Suprapubic skin (tissue), 4 donors: ENCODE data around the gene RAPGEF4. TPM values are rescaled to one million over a fixed set of nuclear protein-coding genes. Genes with fewer than 3 reads are reported as not detected.

ENCODE experiments used
- DNase-seq, 2 donors: peaks; one replicate each; pipeline ENCODE4 v3.0.0-alpha.2; 2019; ENCODE audit warnings: low spot score in 2 of 2
- H3K27ac ChIP-seq: fragments of 200-600 bp; sonication (generic); one replicate; pipeline ENCODE4 v1.5.1; 2019
- H3K27me3 ChIP-seq: fragments of 200-600 bp; sonication (generic); one replicate; pipeline ENCODE4 v1.5.1; 2019
- H3K36me3 ChIP-seq: fragments of 200-600 bp; sonication (generic); one replicate; pipeline ENCODE4 v1.5.1; 2019
- H3K4me1 ChIP-seq: fragments of 200-600 bp; sonication (generic); one replicate; pipeline ENCODE4 v1.5.1; 2019
- H3K4me3 ChIP-seq: fragments of 200-600 bp; sonication (generic); one replicate; pipeline ENCODE4 v1.5.1; 2019; ENCODE audit warnings: mild to moderate bottlenecking
- H3K9me3 ChIP-seq: fragments of 200-600 bp; sonication (generic); one replicate; pipeline ENCODE4 v1.5.1; 2019
- EP300 ChIP-seq: sonication (generic); formaldehyde crosslinking; IDR thresholded peaks from one replicate; pipeline ENCODE4 v1.6.1; 2017; ENCODE audit warnings: antibody characterized with exemption
- POLR2A ChIP-seq, 2 donors: fragments of 450-650 bp; IDR thresholded peaks; one replicate each; pipeline ENCODE4 v1.6.1; 2017; ENCODE audit warnings: antibody characterized with exemption in 2 of 2, mild to moderate bottlenecking in 2 of 2, moderate library complexity in 2 of 2
- POLR2AphosphoS5 ChIP-seq, 3 donors: sonication (generic); formaldehyde crosslinking; IDR thresholded peaks; one replicate each; pipeline ENCODE4 v1.6.1; 2017; ENCODE audit warnings: antibody characterized with exemption in 3 of 3
- WGBS: methylation state at CpG from one replicate; pipeline ENCODE4 v1.1.5; 2018; 5-methylcytosine and 5-hydroxymethylcytosine counted together
- total RNA-seq, 4 donors: library from RNA; depleted of rRNA; stranded (reverse); fragments of >200 nt; gene quantifications; one replicate each; pipeline ENCODE4 v1.1.0, GENCODE V29; 2016
- TF ChIP-seq, protein P1 (sequence below), 2 donors: fragments of 200-600 bp in 1 of 2; fragments of 450-650 bp in 1 of 2; sonication (generic) in 1 of 2; IDR thresholded peaks; one replicate each; pipeline ENCODE4 v1.5.1; 2016 to 2019; ENCODE audit warnings: antibody characterized with exemption in 2 of 2, mild to moderate bottlenecking in 1 of 2, moderate library complexity in 1 of 2

The RAPGEF4 gene
- total RNA-seq, 4 donors from 2014 or later: 19.9 to 49.5 (median 27.5) TPM

GRCh38 chr2:172999641-173000386, 264.2 kb downstream of the RAPGEF4 start:
- Histone ChIP-seq H3K36me3 (no peaks in the 10 kb centered on the region), H3K9me3 (no peaks in the 10 kb centered on the region), H3K4me3 (no peak overlapping the region), H3K27ac (no peak overlapping the region), H3K27me3 (no peaks in the 10 kb centered on the region), H3K4me1 (peaks cover 13% of the 10 kb centered on the region)
- 86% methylated on average over 4 of the region's 4 CpGs for WGBS
- TF ChIP-seq POLR2A (IDR thresholded peaks at IDR 0.05): no peak
- no peak for TF ChIP-seq POLR2AphosphoS5 (IDR thresholded peaks at IDR 0.05)
- TF ChIP-seq, protein P1, sequence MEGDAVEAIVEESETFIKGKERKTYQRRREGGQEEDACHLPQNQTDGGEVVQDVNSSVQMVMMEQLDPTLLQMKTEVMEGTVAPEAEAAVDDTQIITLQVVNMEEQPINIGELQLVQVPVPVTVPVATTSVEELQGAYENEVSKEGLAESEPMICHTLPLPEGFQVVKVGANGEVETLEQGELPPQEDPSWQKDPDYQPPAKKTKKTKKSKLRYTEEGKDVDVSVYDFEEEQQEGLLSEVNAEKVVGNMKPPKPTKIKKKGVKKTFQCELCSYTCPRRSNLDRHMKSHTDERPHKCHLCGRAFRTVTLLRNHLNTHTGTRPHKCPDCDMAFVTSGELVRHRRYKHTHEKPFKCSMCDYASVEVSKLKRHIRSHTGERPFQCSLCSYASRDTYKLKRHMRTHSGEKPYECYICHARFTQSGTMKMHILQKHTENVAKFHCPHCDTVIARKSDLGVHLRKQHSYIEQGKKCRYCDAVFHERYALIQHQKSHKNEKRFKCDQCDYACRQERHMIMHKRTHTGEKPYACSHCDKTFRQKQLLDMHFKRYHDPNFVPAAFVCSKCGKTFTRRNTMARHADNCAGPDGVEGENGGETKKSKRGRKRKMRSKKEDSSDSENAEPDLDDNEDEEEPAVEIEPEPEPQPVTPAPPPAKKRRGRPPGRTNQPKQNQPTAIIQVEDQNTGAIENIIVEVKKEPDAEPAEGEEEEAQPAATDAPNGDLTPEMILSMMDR (IDR thresholded peaks at IDR 0.05): no peak
- TF ChIP-seq EP300: no peak
- no peak for DNase-seq

- Histone ChIP-seq H3K36me3 (no peaks in the 10 kb centered on the region), H3K27ac (no peak overlapping the region), H3K9me3 (no peaks in the 10 kb centered on the region), H3K4me3 (no peak overlapping the region), H3K4me1 (peaks cover 4% of the 10 kb centered on the region), H3K27me3 (no peaks in the 10 kb centered on the region)
- WGBS: 74% methylated on average over 7 of the region's 7 CpGs
- TF ChIP-seq, protein P1 (IDR thresholded peaks at IDR 0.05): no peak
- TF ChIP-seq EP300 (no peak), POLR2A (IDR thresholded peaks at IDR 0.05) (no peak), POLR2AphosphoS5 (IDR thresholded peaks at IDR 0.05) (no peak)
- no peak for DNase-seq
Measured at GRCh38 chr2:173001664-173002604, 266.3 kb downstream of the RAPGEF4 start.

GRCh38 chr2:173002751-173003541, 267.3 kb downstream of the RAPGEF4 start:
- 65% methylated on average over 15 of the region's 15 CpGs for WGBS
- H3K36me3 ChIP-seq: no peaks in the 10 kb centered on the region
- peaks cover 3% of the 10 kb centered on the region for H3K4me1 ChIP-seq
- no peaks in the 10 kb centered on the region for H3K27me3 ChIP-seq
- H3K9me3 ChIP-seq: no peaks in the 10 kb centered on the region
- H3K4me3 ChIP-seq: no peak overlapping the region
- DNase-seq: no peak
- no peak overlapping the region for H3K27ac ChIP-seq
- no peak for TF ChIP-seq POLR2AphosphoS5 (IDR thresholded peaks at IDR 0.05)
- TF ChIP-seq EP300: no peak
- TF ChIP-seq POLR2A (IDR thresholded peaks at IDR 0.05): no peak
- TF ChIP-seq, protein P1 (IDR thresholded peaks at IDR 0.05): no peak

- no peak overlapping the region for H3K27ac ChIP-seq
- no peaks in the 10 kb centered on the region for H3K36me3 ChIP-seq
- H3K4me1 ChIP-seq: no peaks in the 10 kb centered on the region
- no peak for DNase-seq
- TF ChIP-seq POLR2AphosphoS5 (IDR thresholded peaks at IDR 0.05): no peak
- no peak for TF ChIP-seq POLR2A (IDR thresholded peaks at IDR 0.05)
- TF ChIP-seq EP300: no peak
- TF ChIP-seq, protein P1 (IDR thresholded peaks at IDR 0.05): no peak
- H3K4me3 ChIP-seq: no peak overlapping the region
- H3K27me3 ChIP-seq: no peaks in the 10 kb centered on the region
- 83% methylated on average over 3 of the region's 3 CpGs for WGBS
- H3K9me3 ChIP-seq: no peaks in the 10 kb centered on the region
Measured at GRCh38 chr2:173008786-173009185, 273.1 kb downstream of the RAPGEF4 start.
